GM12875 (cell line): ENCODE data around the gene PTPN4.

ENCODE experiments used
- H3K4me3 ChIP-seq: one replicate; pipeline ENCODE4 v1.5.1; 2011; ENCODE audit warnings: low read depth, low read length, control low read depth
- CTCF ChIP-seq: IDR thresholded peaks from 2 replicates; pipeline ENCODE4 v1.5.1; 2011; ENCODE audit warnings: low read depth, mild to moderate bottlenecking, control low read depth, inconsistent platforms, low read length, moderate library complexity, borderline replicate concordance; ENCODE audit not compliant: insufficient read depth

The PTPN4 gene

GRCh38 chr2:119741001-119741400 lies 18.7 kb upstream of the PTPN4 start:
- TF ChIP-seq CTCF: no peak
- no peak overlapping the region for H3K4me3 ChIP-seq

GRCh38 chr2:119741868-119742267 lies 17.9 kb upstream of the PTPN4 start:
- no peak overlapping the region for H3K4me3 ChIP-seq
- no peak for TF ChIP-seq CTCF

- no peak overlapping the region for H3K4me3 ChIP-seq
- TF ChIP-seq CTCF: no peak
Measured at GRCh38 chr2:119744335-119744939, 15.3 kb upstream of the PTPN4 start.

GRCh38 chr2:119745566-119745965 lies 14.2 kb upstream of the PTPN4 start:
- TF ChIP-seq CTCF: no peak

GRCh38 chr2:119746836-119747686 lies 12.7 kb upstream of the PTPN4 start:
- no peak overlapping the region for H3K4me3 ChIP-seq
- TF ChIP-seq CTCF: no peak

More at GRCh38 chr2:119745566-119745965, 14.2 kb upstream of the PTPN4 start:
- H3K4me3 ChIP-seq: no peak overlapping the region

GRCh38 chr2:119748135-119748534 lies 11.6 kb upstream of the PTPN4 start:
- no peak overlapping the region for H3K4me3 ChIP-seq
- TF ChIP-seq CTCF: no peak

GRCh38 chr2:119749477-119750012 lies 10.2 kb upstream of the PTPN4 start:
- H3K4me3 ChIP-seq: no peak overlapping the region
- TF ChIP-seq CTCF: no peak
